GM20000 (cell line): ENCODE data around the gene KCNAB1.

Experiments used
- DNase-seq: peaks from one replicate; pipeline ENCODE4 v3.0.0; 2012; ENCODE audit warnings: low spot score
- CTCF ChIP-seq: IDR thresholded peaks from 2 replicates; pipeline ENCODE4 v1.5.1; 2012; ENCODE audit warnings: mild to moderate bottlenecking, control low read depth; ENCODE audit errors: extremely low read depth, missing control alignments

Gene KCNAB1

DNA sequence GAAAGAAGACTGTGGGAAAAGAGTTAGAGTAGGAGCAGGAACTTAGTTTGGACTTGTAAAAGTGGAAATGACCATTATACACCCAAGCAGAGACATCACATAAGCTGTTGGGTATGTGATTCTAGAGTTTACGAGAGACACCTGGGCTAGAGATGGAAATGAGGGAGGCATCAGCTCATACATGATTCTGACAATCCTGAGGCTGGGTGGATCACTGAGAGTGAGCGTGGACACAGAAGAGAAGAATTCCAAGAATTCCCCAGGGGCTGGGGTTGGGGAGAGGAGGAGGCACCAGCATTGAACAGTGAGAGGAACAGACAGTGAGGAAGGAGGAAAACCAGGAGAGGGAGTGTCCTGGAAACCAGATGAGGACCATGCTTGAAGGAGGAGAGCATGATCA, 113.5 kb downstream of the KCNAB1 start:
- no peak for DNase-seq
- no peak for TF ChIP-seq CTCF

DNA sequence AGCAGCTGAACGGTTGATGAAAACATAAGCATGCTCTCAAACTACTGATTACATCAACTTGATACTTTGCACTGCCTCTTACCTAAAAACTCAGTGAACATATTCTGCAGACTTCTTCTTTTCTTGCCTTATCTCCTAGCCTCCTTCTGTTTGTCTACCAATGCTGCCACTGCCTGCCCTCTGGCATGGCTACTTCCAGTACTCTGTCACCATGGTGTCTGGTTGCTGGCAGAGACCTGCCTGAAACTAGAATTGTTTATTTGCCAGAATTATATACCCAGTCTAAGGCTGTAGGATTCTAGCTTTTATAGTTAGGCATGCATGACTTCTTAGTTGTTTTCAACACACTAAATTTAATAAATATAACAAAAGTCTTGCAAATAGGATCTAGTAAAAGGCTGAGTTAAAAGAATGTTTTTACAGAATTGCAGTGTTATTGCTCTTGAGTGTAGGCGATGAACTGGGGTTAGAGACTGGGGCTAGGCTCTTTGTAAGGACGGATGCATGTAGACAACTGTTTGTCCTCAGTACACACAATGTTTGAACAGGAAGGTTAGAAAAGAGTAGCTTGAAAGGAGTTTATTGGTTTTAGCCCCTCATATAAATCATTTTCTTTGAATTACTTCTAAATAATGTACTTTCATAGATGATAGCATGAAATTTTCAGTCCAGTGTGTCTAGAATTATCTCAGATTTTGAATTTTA, 116.3 kb downstream of the KCNAB1 start:
- no peak for DNase-seq
- TF ChIP-seq CTCF, result no peak

- DNase-seq, result no peak
- no peak for TF ChIP-seq CTCF
Observed at GRCh38 chr3:156240642-156241041, 120.3 kb downstream of the KCNAB1 start.

DNA sequence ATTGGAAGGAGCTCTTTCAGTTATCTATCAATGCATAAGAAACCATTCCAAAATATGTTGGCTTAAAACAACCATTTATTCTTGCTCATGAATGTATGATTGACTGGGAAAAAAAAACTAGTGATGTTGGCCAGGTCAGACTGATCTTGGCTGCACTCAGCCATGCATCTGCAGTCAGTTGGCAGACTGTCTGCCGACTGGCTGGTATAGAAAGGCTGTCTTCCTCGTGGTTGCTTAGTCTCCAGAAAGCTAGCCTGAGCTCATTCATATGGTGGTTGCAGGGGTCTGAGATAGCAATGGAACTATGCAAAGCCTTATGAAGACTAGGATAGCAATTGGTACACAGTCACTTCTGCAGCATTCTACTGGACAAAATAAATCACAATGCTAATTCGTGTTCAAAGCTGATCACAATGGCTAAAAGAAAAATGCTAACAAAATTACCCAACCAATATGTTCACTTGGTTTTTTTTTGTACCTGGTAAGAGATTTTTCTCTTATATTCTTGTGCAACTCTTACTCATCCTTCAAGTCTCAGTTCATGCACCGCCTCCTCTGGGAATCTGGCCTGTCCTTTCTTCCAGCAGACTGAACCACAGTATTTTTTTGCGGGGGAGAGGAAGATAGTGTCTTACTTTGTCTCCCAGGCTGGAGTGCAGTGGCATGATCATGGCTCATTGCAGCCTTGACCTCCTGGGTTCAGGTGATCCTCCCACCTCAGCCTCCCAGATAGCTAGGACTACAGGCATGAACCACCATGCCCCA, 126.8 kb downstream of the KCNAB1 start:
- no peak for DNase-seq

GRCh38 chr3:156250550-156250949, 130.2 kb downstream of the KCNAB1 start:
- no peak for DNase-seq
- no peak for TF ChIP-seq CTCF

More for the DNA sequence above, 126.8 kb downstream of the KCNAB1 start:
- TF ChIP-seq CTCF, result no peak

DNA sequence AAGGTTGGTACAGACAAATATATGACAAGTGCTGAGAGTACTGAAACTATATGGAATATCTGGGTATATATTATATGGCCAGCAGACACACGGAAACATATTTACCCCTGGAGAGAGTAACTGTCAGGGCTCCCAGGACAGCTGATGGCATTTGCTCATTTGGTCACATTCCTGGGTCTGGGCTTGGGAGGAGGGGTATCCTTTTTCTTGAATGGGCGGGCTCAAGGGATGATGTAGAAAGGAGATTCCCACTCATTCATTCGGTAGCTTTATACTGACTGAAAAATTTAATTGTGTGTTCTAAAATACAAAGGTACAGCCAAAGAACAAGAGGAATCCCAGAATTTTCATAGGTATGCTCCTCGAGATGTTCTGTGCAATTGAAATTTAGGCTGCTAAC, 131.0 kb downstream of the KCNAB1 start:
- TF ChIP-seq CTCF, result no peak

DNA sequence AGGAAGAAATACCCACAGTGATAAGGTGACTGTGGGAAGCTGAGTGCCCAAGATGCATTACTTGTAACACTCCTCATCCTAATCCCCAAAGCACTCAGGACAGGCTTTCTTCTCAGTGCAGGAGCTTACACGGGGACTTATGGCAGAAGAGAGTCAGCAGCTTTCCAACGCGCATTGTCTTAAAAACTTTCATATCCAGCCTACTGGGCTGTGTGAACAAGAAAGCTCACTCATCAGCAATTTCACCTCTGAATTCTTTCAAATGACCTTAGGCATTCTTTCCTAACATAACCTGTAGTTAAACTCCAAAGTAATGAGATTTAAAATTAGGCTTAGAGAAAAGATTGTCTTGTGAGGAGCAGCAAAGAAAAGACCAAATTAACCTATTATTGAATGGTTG, 132.3 kb downstream of the KCNAB1 start:
- no peak for TF ChIP-seq CTCF
- DNase-seq, result no peak

More for the DNA sequence above, 131.0 kb downstream of the KCNAB1 start:
- DNase-seq, result no peak
